Measurements from ENCODE around the gene CACNA2D4. TPM values are rescaled to one million over a fixed set of nuclear protein-coding genes. Genes with fewer than 3 reads are reported as not detected.

Gene CACNA2D4
- polyA plus RNA-seq, 1 experiment = 0.22 TPM

- Histone ChIP-seq H3K27me3 (ENCODE audit: control insufficient read depth, insufficient read depth, low read length) (peaks cover 65% of the 10 kb centered on the region), H3K4me3 (ENCODE audit: low read depth, low read length) (no peak overlapping the region), H3K27ac (ENCODE audit: low read depth, low read length) (no peak overlapping the region), H3K9me3 (ENCODE audit: control insufficient read depth, insufficient read depth, low read length) (no peaks in the 10 kb centered on the region; the same call in 1 of the 2 replicates)
- no peak for TF ChIP-seq CTCF (IDR thresholded peaks at IDR 0.05; ENCODE audit: low read depth, low read length)
- ChIA-PET CTCF (no interaction called here), POLR2A (no interaction called here)
- no peak for DNase-seq (ENCODE audit: low read depth, low spot score)
These were observed 1.3 kb upstream of the CACNA2D4 start for GRCh38 chr12:1919763-1920162.

DNA sequence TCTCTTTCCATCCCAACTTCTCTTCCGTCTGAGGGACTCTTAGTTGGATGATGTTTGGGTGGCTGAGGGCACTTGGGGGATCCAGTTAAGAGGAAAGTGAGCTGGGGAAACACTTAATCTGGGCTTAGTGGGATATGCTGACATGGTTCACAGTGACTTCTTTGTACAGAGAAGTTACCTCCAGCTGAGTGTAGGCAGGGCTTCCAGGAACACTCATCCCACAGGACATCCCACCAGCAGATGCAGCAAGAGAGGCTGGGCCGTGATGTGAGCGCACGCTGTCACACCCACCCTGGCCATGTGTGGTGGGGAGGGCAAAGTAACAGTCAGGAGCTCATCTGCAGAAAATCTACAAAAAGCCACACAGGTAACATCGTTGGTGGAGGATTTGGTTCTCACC is 832 bp upstream of the CACNA2D4 start:
- TF ChIP-seq CTCF (IDR thresholded peaks at IDR 0.05; ENCODE audit: low read depth, low read length) = no peak
- no peak overlapping the region for H3K27ac ChIP-seq (ENCODE audit: low read depth, low read length)
- no peak for DNase-seq (ENCODE audit: low read depth, low spot score)
- CTCF ChIA-PET = interaction anchor here (1.5 kb wide), 1 partner anchor 21 kb away, joined by 5 read pairs; no protein-coding TSS in a partner anchor
- H3K27me3 ChIP-seq (ENCODE audit: control insufficient read depth, insufficient read depth, low read length) = peaks cover 62% of the 10 kb centered on the region
- no peaks in the 10 kb centered on the region; the same call in 1 of the 2 replicates for H3K9me3 ChIP-seq (ENCODE audit: control insufficient read depth, insufficient read depth, low read length)
- POLR2A ChIA-PET = no interaction called here
- H3K4me3 ChIP-seq (ENCODE audit: low read depth, low read length) = no peak overlapping the region

DNA sequence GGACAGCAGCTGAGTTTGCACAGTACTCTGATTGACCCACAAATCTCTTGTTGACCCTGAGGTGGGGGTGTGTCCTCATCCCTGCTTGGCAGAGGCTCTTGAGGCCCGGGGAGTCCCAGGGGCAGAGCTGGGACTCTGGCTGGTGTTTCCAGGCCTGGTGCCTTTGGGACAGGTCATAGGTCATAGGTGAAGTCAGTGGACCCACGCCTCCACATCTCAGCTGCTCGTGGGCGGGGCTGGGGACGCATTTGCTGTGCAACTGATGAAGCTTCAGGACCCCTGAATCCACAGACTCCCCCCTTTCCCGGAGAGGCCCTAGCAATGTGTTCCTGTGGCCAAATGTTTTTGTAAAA is 408 bp upstream of the CACNA2D4 start:
- DNase-seq (ENCODE audit: low read depth, low spot score) = no peak
- CTCF ChIA-PET = interaction anchor here (1.5 kb wide), 1 partner anchor 21 kb away, joined by 5 read pairs; no protein-coding TSS in a partner anchor
- Histone ChIP-seq H3K27ac (ENCODE audit: low read depth, low read length) (no peak overlapping the region), H3K9me3 (ENCODE audit: control insufficient read depth, insufficient read depth, low read length) (no peaks in the 10 kb centered on the region; the same call in 1 of the 2 replicates), H3K4me3 (ENCODE audit: low read depth, low read length) (no peak overlapping the region), H3K27me3 (ENCODE audit: control insufficient read depth, insufficient read depth, low read length) (peaks cover 61% of the 10 kb centered on the region)
- TF ChIP-seq CTCF (IDR thresholded peaks at IDR 0.05; ENCODE audit: low read depth, low read length) = no peak
- POLR2A ChIA-PET = no interaction called here

- ChIA-PET POLR2A (interaction anchor here (0.6 kb wide), 1 partner anchor 31 kb away, joined by 4 read pairs; no protein-coding TSS in a partner anchor), CTCF (interaction anchor here (1.5 kb wide), 1 partner anchor 23 kb away, joined by 5 read pairs; no protein-coding TSS in a partner anchor)
- H3K27ac ChIP-seq (ENCODE audit: low read depth, low read length) = no peak overlapping the region
- DNase-seq (ENCODE audit: low read depth, low spot score) = no peak
- no peaks in the 10 kb centered on the region; the same call in 1 of the 2 replicates for H3K9me3 ChIP-seq (ENCODE audit: control insufficient read depth, insufficient read depth, low read length)
- TF ChIP-seq CTCF (IDR thresholded peaks at IDR 0.05; ENCODE audit: low read depth, low read length) = no peak
- H3K27me3 ChIP-seq (ENCODE audit: control insufficient read depth, insufficient read depth, low read length) = peaks cover 55% of the 10 kb centered on the region
- no peak overlapping the region for H3K4me3 ChIP-seq (ENCODE audit: low read depth, low read length)
These were observed 1.0 kb downstream of the CACNA2D4 start for GRCh38 chr12:1917172-1918070.

All from AG04450 (cell line).